HG03575 (cell line): Measurements from ENCODE around the gene PES1.
"Not testable (repeated sequence)": the region's sequence is repeated elsewhere in the genome, so short reads cannot be mapped to it uniquely, and the experiment has no call there.

Experiments
- ATAC-seq: cut with Tn5 transposase; IDR thresholded peaks from one replicate; pipeline ENCODE4 v1.9.1; 2021; ENCODE audit not compliant: unreplicated experiment, insufficient number of reproducible peaks, low FRiP score; ENCODE audit errors: extremely low read depth

The PES1 gene

GRCh38 chr22:30561402-30562189 lies 30.1 kb downstream of the PES1 start:
- ATAC-seq, result no peak

GRCh38 chr22:30560643-30561202 lies 31.0 kb downstream of the PES1 start:
- ATAC-seq, result not testable (repeated sequence)

GRCh38 chr22:30559889-30560288 lies 31.8 kb downstream of the PES1 start:
- no peak for ATAC-seq

GRCh38 chr22:30557243-30557642 lies 34.5 kb downstream of the PES1 start:
- ATAC-seq, result no peak

GRCh38 chr22:30556388-30556787 lies 35.3 kb downstream of the PES1 start:
- no peak for ATAC-seq

GRCh38 chr22:30555282-30556210 lies 36.2 kb downstream of the PES1 start:
- ATAC-seq, result no peak

- no peak for ATAC-seq
Observed at GRCh38 chr22:30553971-30554370, 37.7 kb downstream of the PES1 start.

GRCh38 chr22:30552719-30553118 lies 39.0 kb downstream of the PES1 start:
- ATAC-seq, result no peak

GRCh38 chr22:30551813-30552212 lies 39.9 kb downstream of the PES1 start:
- ATAC-seq, result not testable (repeated sequence)

- ATAC-seq, result no peak
Observed at GRCh38 chr22:30547188-30547587, 44.5 kb downstream of the PES1 start.

- ATAC-seq, result no peak
Observed at GRCh38 chr22:30546616-30547015, 45.1 kb downstream of the PES1 start, which contains the start of gene SEC14L6. SEC14L6 (minus strand) TSS chr22:30546741; CDS start chr22:30546682, 59 bp downstream.

- no peak for ATAC-seq
Observed at GRCh38 chr22:30542811-30543188, 48.9 kb downstream of the PES1 start.

- no peak for ATAC-seq
Observed at GRCh38 chr22:30541961-30542810, 49.5 kb downstream of the PES1 start.

- ATAC-seq, result not testable (repeated sequence)
Observed at GRCh38 chr22:30541511-30541910, 50.2 kb downstream of the PES1 start.

GRCh38 chr22:30539368-30539767 lies 52.3 kb downstream of the PES1 start:
- no peak for ATAC-seq

- no peak for ATAC-seq
Observed at GRCh38 chr22:30538280-30538679, 53.4 kb downstream of the PES1 start.

GRCh38 chr22:30537083-30537731 lies 54.5 kb downstream of the PES1 start:
- no peak for ATAC-seq

- no peak for ATAC-seq
Observed at GRCh38 chr22:30535182-30535581, 56.5 kb downstream of the PES1 start.
